Stimulated activated CD8-positive, alpha-beta memory T cell treated with anti-CD3 and anti-CD28 coated beads, Interleukin-12 subunit alpha, Interleukin-12 subunit beta, amount 100 ng/mL, for 24 hours (primary cell): ENCODE data around the gene POGLUT2.

Experiments used
- DNase-seq: peaks from one replicate; pipeline ENCODE4 v3.0.0-alpha.2; 2020; ENCODE audit errors: extremely low read depth

Gene POGLUT2

GRCh38 chr13:102768909-102769308 lies 29.9 kb downstream of the POGLUT2 start:
- DNase-seq, result no peak

GRCh38 chr13:102763741-102764140 lies 35.0 kb downstream of the POGLUT2 start:
- no peak for DNase-seq

- no peak for DNase-seq
Observed at GRCh38 chr13:102761071-102761470, 37.7 kb downstream of the POGLUT2 start.

- DNase-seq, result no peak
Observed at GRCh38 chr13:102758842-102759241, 39.9 kb downstream of the POGLUT2 start.

GRCh38 chr13:102757006-102757405 lies 41.8 kb downstream of the POGLUT2 start:
- DNase-seq, result no peak

GRCh38 chr13:102751886-102752285 lies 46.9 kb downstream of the POGLUT2 start:
- DNase-seq, result no peak

GRCh38 chr13:102742506-102742905 lies 56.3 kb downstream of the POGLUT2 start:
- no peak for DNase-seq

GRCh38 chr13:102742101-102742500 lies 56.7 kb downstream of the POGLUT2 start:
- DNase-seq, result no peak
